Measurements from ENCODE around the gene PRKG2. TPM values are rescaled to one million over a fixed set of nuclear protein-coding genes. Genes with fewer than 3 reads are reported as not detected.

PRKG2 gene
- total and polyA plus RNA-seq, 12 donors, result 0.17 to 0.51 (median 0.20) TPM; not detected in 9

- TF ChIP-seq, protein P1, sequence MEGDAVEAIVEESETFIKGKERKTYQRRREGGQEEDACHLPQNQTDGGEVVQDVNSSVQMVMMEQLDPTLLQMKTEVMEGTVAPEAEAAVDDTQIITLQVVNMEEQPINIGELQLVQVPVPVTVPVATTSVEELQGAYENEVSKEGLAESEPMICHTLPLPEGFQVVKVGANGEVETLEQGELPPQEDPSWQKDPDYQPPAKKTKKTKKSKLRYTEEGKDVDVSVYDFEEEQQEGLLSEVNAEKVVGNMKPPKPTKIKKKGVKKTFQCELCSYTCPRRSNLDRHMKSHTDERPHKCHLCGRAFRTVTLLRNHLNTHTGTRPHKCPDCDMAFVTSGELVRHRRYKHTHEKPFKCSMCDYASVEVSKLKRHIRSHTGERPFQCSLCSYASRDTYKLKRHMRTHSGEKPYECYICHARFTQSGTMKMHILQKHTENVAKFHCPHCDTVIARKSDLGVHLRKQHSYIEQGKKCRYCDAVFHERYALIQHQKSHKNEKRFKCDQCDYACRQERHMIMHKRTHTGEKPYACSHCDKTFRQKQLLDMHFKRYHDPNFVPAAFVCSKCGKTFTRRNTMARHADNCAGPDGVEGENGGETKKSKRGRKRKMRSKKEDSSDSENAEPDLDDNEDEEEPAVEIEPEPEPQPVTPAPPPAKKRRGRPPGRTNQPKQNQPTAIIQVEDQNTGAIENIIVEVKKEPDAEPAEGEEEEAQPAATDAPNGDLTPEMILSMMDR (IDR thresholded peaks at IDR 0.05), result no peak
- H3K27ac ChIP-seq, result no peak overlapping the region
These were observed 176.2 kb downstream of the PRKG2 start for GRCh38 chr4:81038636-81039350.

More at GRCh38 chr4:81038636-81039350, 176.2 kb downstream of the PRKG2 start:
- intact Hi-C loops (cut with DNase I), result loop anchor here in 1 of 10 donors (10.0 kb wide), 1 partner anchor 674 kb away; no protein-coding TSS in a partner anchor
- no peak overlapping the region for H3K4me3 ChIP-seq
- ATAC-seq (no peak), DNase-seq (no peak)
- 69 to 79% methylated on average over 1 of the region's 1 CpG for WGBS, 2 donors
- peaks cover 0 to 47% (median 10%) of the 10 kb centered on the region in 7 donors for H3K27me3 ChIP-seq
- no peaks in the 10 kb centered on the region for H3K36me3 ChIP-seq
- H3K4me1 ChIP-seq, result no peaks in the 10 kb centered on the region
- H3K9me3 ChIP-seq, result no peaks in the 10 kb centered on the region

Other genes with a start within 250 kb of the PRKG2 start
- under 1 TPM in 1 of 10 donors, not detected in 9; 0.12 TPM for gene BMP3, start 184.5 kb downstream of the PRKG2 start, total RNA-seq
- gene BMP3, start 184.5 kb downstream of the PRKG2 start, polyA plus RNA-seq, result not detected